ENCODE results near the gene PTPRD.

DNA sequence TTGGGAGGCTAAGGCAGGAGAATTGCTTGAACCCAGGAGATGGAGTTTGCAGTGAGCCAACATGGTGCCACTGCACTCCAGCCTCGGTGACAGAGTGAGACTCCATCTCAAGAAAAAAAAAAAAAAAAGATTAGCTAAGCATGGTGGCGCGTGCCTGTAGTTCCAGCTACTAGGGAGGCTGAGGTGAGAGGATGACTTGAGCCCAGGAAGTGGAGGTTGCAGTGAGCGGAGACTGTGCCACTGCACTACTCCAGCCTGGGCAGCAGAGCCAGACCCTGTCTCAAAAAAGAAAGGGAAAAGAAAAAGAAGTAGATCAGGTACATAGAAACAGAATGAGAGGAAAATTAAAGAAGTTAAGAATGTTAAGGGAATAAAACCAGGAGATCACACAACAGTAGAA, 1886.1 kb downstream of the PTPRD start:
- TF ChIP-seq, protein P1, sequence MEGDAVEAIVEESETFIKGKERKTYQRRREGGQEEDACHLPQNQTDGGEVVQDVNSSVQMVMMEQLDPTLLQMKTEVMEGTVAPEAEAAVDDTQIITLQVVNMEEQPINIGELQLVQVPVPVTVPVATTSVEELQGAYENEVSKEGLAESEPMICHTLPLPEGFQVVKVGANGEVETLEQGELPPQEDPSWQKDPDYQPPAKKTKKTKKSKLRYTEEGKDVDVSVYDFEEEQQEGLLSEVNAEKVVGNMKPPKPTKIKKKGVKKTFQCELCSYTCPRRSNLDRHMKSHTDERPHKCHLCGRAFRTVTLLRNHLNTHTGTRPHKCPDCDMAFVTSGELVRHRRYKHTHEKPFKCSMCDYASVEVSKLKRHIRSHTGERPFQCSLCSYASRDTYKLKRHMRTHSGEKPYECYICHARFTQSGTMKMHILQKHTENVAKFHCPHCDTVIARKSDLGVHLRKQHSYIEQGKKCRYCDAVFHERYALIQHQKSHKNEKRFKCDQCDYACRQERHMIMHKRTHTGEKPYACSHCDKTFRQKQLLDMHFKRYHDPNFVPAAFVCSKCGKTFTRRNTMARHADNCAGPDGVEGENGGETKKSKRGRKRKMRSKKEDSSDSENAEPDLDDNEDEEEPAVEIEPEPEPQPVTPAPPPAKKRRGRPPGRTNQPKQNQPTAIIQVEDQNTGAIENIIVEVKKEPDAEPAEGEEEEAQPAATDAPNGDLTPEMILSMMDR (conservative IDR thresholded peaks at IDR 0.05 in 1 of 2, IDR thresholded peaks at IDR 0.05 in 1 of 2; ENCODE audit: extremely low read depth in 1 of 2, insufficient read depth in 1 of 2, low read depth in 1 of 2, low read length in 2 of 2): no peak
- TF ChIP-seq EZH2 (IDR thresholded peaks at IDR 0.05; ENCODE audit: borderline replicate concordance, low read length): no peak
